HL-60 (cell line): Measurements from ENCODE around the gene STXBP1.

Source experiments
- DNase-seq, 2 experiments: peaks; one replicate each; pipeline ENCODE4 v3.0.0-alpha.2; 2010 to 2020; ENCODE audit warnings: low read depth in 1 of 2, low spot score in 1 of 2
- H3K27ac ChIP-seq: fragments of 250-450 bp; sonication (Bioruptor Pico); replicated peaks from 2 replicates; pipeline ENCODE4 v1.5.1; 2020; ENCODE audit warnings: mild to moderate bottlenecking, moderate library complexity
- H3K27me3 ChIP-seq: fragments of 250-450 bp; sonication (Bioruptor Pico); 2 replicates; pipeline ENCODE4 v1.5.1; 2021; ENCODE audit warnings: mild to moderate bottlenecking, moderate library complexity; ENCODE audit not compliant: insufficient read depth, poor library complexity, severe bottlenecking
- H3K4me3 ChIP-seq: replicated peaks from 2 replicates; pipeline ENCODE4 v1.5.1; 2011; ENCODE audit warnings: mild to moderate bottlenecking, control low read depth, low read length; ENCODE audit not compliant: insufficient read depth
- GABPA ChIP-seq: IDR thresholded peaks from 2 replicates; pipeline ENCODE4 v1.6.1; 2012; ENCODE audit warnings: low read depth
- POLR2AphosphoS5 ChIP-seq: IDR thresholded peaks from 2 replicates; pipeline ENCODE4 v1.6.1; 2012; ENCODE audit warnings: low read depth
- SPI1 ChIP-seq: IDR thresholded peaks from 2 replicates; pipeline ENCODE4 v1.6.1; 2012; ENCODE audit warnings: low read depth, mild to moderate bottlenecking, borderline replicate concordance
- long read RNA-seq: library from polyadenylated mRNA; unstranded; transcript quantifications from one replicate; pipeline ENCODE4 v2.0.0, GENCODE V29; 2020
- TF ChIP-seq, protein P1 (sequence below): IDR thresholded peaks from one replicate; pipeline ENCODE4 v1.5.1; 2011; ENCODE audit warnings: low read length, control low read depth, inconsistent platforms; ENCODE audit not compliant: insufficient read depth
- TF ChIP-seq, protein P2 (sequence below): IDR thresholded peaks from 2 replicates; pipeline ENCODE4 v1.6.1; 2012; ENCODE audit warnings: low read depth; ENCODE audit not compliant: insufficient replicate concordance

The STXBP1 gene
- long read RNA-seq, transcript STXBP1-201 (19 exons, 3,765 nt), result major isoform, 19 of 31 reads
- long read RNA-seq, partial matches to known transcripts, result 9 of 31 reads
- long read RNA-seq, other reads (novel, unspliced or antisense), result 2 of 31 reads

DNA sequence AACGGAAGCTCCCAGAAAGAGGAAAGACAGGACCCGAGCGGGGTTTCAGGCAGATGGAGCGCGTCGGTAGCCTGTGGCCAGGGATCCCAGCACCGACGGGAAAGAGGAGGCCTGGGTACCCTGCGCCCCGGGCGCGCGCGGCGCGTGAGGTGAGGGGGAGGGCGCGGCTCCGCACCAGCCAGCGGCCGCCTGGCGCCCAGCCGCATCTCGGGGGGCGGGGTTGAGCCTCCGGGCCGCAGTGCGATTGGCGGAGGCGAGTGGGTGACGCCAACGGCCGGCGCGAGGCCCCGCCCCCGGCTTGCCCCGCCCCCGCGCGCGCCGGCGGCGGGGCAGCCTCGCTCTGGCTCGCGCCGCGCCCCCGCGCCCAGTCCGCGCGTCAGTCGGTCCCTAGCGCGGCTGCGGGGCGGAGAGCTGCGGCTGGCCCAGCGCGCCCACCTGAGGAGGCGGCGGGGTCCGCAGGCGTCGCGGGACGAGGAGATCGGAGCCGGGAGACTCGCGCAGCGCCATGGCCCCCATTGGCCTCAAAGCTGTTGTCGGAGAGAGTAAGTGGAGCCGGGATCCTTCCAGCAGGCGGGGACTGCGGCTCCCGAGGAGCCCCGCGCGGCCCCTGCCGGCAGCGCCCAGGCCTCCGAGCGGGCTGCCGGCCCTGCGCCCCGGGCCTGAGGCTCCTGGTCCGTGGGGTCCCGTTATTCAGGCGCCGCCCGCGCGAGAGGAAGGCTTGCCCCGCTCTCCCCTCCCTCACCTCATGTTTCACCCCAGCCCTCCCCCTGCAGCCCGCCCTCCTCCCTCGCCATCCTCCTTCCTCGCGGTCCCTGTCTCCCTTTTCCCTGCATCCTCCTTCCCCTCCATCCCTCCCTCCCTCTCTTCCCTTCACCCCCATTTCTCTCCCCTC lies at the start of gene STXBP1:
Gene STXBP1 (plus strand): TSS at position 379 of the 892 bp plus-strand sequence. CDS start 127 bp downstream, at position 506.
- TF ChIP-seq, protein P1, sequence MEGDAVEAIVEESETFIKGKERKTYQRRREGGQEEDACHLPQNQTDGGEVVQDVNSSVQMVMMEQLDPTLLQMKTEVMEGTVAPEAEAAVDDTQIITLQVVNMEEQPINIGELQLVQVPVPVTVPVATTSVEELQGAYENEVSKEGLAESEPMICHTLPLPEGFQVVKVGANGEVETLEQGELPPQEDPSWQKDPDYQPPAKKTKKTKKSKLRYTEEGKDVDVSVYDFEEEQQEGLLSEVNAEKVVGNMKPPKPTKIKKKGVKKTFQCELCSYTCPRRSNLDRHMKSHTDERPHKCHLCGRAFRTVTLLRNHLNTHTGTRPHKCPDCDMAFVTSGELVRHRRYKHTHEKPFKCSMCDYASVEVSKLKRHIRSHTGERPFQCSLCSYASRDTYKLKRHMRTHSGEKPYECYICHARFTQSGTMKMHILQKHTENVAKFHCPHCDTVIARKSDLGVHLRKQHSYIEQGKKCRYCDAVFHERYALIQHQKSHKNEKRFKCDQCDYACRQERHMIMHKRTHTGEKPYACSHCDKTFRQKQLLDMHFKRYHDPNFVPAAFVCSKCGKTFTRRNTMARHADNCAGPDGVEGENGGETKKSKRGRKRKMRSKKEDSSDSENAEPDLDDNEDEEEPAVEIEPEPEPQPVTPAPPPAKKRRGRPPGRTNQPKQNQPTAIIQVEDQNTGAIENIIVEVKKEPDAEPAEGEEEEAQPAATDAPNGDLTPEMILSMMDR, result no peak
- TF ChIP-seq GABPA, result no peak
- TF ChIP-seq POLR2AphosphoS5, result no peak
- TF ChIP-seq, protein P2, sequence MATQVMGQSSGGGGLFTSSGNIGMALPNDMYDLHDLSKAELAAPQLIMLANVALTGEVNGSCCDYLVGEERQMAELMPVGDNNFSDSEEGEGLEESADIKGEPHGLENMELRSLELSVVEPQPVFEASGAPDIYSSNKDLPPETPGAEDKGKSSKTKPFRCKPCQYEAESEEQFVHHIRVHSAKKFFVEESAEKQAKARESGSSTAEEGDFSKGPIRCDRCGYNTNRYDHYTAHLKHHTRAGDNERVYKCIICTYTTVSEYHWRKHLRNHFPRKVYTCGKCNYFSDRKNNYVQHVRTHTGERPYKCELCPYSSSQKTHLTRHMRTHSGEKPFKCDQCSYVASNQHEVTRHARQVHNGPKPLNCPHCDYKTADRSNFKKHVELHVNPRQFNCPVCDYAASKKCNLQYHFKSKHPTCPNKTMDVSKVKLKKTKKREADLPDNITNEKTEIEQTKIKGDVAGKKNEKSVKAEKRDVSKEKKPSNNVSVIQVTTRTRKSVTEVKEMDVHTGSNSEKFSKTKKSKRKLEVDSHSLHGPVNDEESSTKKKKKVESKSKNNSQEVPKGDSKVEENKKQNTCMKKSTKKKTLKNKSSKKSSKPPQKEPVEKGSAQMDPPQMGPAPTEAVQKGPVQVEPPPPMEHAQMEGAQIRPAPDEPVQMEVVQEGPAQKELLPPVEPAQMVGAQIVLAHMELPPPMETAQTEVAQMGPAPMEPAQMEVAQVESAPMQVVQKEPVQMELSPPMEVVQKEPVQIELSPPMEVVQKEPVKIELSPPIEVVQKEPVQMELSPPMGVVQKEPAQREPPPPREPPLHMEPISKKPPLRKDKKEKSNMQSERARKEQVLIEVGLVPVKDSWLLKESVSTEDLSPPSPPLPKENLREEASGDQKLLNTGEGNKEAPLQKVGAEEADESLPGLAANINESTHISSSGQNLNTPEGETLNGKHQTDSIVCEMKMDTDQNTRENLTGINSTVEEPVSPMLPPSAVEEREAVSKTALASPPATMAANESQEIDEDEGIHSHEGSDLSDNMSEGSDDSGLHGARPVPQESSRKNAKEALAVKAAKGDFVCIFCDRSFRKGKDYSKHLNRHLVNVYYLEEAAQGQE, result no peak
- TF ChIP-seq SPI1, result no peak
- Histone ChIP-seq H3K27me3 (peaks cover 4% of the 10 kb centered on the region), H3K27ac (no peak within 1 kb of the TSS), H3K4me3 (peak within 1 kb of the TSS; percentile 73)
- peak; percentile 61 to 72 for DNase-seq

DNA sequence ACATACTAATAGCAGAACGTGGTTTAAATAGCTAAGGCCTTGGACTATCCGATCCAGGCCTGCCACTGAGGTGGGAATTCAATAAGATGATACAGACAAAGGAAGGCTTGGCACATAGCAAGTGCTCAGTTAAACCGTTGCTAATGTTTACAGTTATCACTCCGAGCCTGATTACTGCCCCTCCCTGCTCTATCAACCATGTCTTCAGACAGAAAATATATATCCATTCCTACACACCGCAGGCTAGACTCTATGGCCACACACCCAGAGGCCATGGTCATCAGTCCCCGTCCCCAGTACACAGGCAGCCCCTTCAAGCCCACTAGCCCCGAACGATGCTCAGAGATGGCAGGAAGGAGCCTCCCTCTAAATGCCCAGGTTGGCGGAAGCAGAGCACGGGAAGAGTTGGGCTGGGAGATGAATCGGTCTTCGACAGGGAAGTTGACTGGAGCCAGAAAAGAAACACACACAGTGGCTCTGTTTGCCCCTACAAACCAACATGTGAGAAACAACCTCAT lies 49.7 kb upstream of the STXBP1 start:
- no peak for DNase-seq
- TF ChIP-seq SPI1 (no peak), GABPA (no peak)
- TF ChIP-seq, protein P1, result no peak
- TF ChIP-seq, protein P2, result no peak
- Histone ChIP-seq H3K27ac (no peak overlapping the region), H3K4me3 (no peak overlapping the region), H3K27me3 (no peaks in the 10 kb centered on the region)

DNA sequence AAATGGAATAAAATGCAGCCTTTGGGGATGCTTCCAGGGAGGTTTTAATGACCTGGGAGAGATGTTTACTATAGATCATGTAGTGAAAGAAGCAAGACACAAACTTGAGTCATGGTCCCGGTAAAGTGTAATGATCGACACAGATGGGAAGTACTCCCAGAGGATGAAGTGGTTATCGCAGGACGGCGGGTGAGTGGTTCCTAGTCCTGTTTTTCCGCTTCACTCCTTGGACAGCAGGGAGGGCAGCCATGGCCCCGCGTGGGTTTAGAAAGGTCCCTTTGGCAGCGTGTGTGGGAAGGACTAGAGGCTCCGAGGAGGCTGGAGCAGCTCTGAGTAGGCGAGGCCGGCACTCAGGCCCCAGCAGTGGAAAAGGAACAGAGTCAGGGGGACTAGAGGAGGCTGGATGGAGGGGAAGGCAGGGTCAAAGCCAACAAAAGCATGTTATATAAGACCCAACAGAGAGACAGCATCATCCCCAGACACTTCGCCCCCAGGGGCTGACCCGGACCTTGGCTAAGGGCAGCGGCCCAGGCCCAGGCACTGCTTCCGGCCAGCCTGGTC lies 49.2 kb upstream of the STXBP1 start:
- no peaks in the 10 kb centered on the region for H3K27me3 ChIP-seq
- no peak overlapping the region for H3K4me3 ChIP-seq
- no peak overlapping the region for H3K27ac ChIP-seq
- TF ChIP-seq POLR2AphosphoS5 (no peak), SPI1 (no peak), GABPA (no peak)
- TF ChIP-seq, protein P1, result no peak
- TF ChIP-seq, protein P2, result no peak
- no peak for DNase-seq
